Tibial artery (tissue), 4 donors: ENCODE results near the gene EFEMP2.
A peak's percentile ranks its signal among the peaks of the same experiment; 100 is the strongest.

Experiments used
- DNase-seq, 2 donors: peaks; one replicate each; pipeline ENCODE4 v3.0.0-alpha.2; 2019
- H3K27ac ChIP-seq, 2 donors: fragments of 200-600 bp; sonication (generic) in 1 of 2; 1 replicate in 1 of 2; 2 replicates in 1 of 2; pipeline ENCODE4 v1.5.1; 2018 to 2019; ENCODE audit warnings: mild to moderate bottlenecking in 1 of 2
- H3K27me3 ChIP-seq, 2 donors: fragments of 200-600 bp; sonication (generic) in 1 of 2; one replicate each; pipeline versions ENCODE4 v1.5.1 to v1.6.0; 2016 to 2019
- H3K36me3 ChIP-seq, 3 donors: fragments of 200-600 bp; sonication (generic) in 2 of 3; one replicate each; pipeline ENCODE4 v1.5.1; 2016 to 2019; ENCODE audit warnings: mild to moderate bottlenecking in 2 of 3
- H3K4me1 ChIP-seq, 4 donors: fragments of 200-600 bp; sonication (generic) in 2 of 4; 1 replicate in 3 of 4; 2 replicates in 1 of 4; pipeline ENCODE4 v1.5.1; 2016 to 2019
- H3K4me3 ChIP-seq, 2 donors: fragments of 200-600 bp; sonication (generic) in 1 of 2; 1 replicate in 1 of 2; 2 replicates in 1 of 2; pipeline ENCODE4 v1.5.1; 2018 to 2019; ENCODE audit warnings: mild to moderate bottlenecking in 2 of 2
- H3K9me3 ChIP-seq, 3 donors: fragments of 200-600 bp; sonication (generic) in 1 of 3; one replicate each; pipeline ENCODE4 v1.5.1; 2016 to 2019
- CTCF ChIP-seq, 2 experiments: fragments of 200-600 bp in 1 of 2; fragments of 450-650 bp in 1 of 2; IDR thresholded peaks; one replicate each; pipeline ENCODE4 v1.5.1; 2017 to 2019; ENCODE audit warnings: antibody characterized with exemption in 2 of 2, mild to moderate bottlenecking in 1 of 2, moderate library complexity in 1 of 2
- intact Hi-C: fragments of 100-400 bp; cut with DNase I; formaldehyde crosslinking; loops from one replicate; pipeline ENCODE4 v1.15.0; 2023; ENCODE audit warnings: low total_unique reads

The EFEMP2 gene

DNA sequence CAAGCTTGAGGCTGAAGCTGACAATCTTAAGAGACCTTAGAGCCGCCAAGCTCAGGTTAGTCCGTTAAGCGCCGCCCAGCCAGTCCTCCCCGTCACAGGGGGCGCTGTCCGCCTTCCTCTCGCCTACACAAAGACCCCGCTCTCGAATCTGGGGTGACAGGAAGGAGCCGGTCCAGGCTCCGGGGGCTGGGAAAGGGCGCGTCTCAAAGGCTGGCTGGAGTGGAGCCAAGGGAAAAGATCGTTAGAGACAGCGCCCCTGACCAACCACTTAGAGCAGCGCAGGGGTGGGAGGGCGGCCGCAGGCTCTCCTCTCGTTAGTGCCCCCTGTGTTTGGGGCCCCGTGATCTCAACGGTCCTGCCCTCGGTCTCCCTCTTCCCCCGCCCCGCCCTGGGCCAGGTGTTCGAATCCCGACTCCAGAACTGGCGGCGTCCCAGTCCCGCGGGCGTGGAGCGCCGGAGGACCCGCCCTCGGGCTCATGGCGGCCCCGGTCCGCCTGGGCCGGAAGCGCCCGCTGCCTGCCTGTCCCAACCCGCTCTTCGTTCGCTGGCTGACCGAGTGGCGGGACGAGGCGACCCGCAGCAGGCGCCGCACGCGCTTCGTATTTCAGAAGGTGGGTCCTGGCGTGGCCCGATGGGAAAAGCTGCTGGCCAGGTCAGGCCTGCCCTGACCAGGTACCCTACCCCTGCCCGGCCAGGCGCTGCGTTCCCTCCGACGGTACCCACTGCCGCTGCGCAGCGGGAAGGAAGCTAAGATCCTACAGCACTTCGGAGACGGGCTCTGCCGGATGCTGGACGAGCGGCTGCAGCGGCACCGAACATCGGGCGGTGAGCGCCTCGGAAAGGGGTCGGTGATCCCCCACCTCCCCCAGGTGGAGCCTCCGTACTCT lies 12.1 kb downstream of the EFEMP2 start, which contains the start of gene MUS81:
Gene MUS81, plus strand, starts transcription at position 156 of the 887 bp plus-strand sequence. Its CDS starts 321 bp downstream, at position 477.
- H3K4me1 ChIP-seq: peaks cover 0 to 42% (median 34%) of the 10 kb centered on the region in 4 donors
- H3K27ac ChIP-seq: peak within 1 kb of the TSS; percentile 97 to 98
- H3K9me3 ChIP-seq: no peaks in the 10 kb centered on the region
- H3K36me3 ChIP-seq: peaks cover 40 to 46% (median 41%) of the 10 kb centered on the region in 3 donors
- intact Hi-C loops: no loop called here
- no peaks in the 10 kb centered on the region for H3K27me3 ChIP-seq
- peak; percentile 83 to 85 for TF ChIP-seq CTCF (IDR thresholded peaks at IDR 0.05)
- DNase-seq: peak; percentile 99
- H3K4me3 ChIP-seq: peak within 1 kb of the TSS; percentile 84 to 99

GRCh38 chr11:65859812-65860277 lies 12.8 kb downstream of the EFEMP2 start:
- Histone ChIP-seq H3K27me3 (no peaks in the 10 kb centered on the region), H3K27ac (peak overlapping the region; percentile 97 to 98), H3K36me3 (peaks cover 40 to 46% (median 41%) of the 10 kb centered on the region in 3 donors), H3K9me3 (no peaks in the 10 kb centered on the region), H3K4me3 (peak overlapping the region; percentile 84 to 99), H3K4me1 (peaks cover 0 to 49% (median 38%) of the 10 kb centered on the region in 4 donors)
- no peak for TF ChIP-seq CTCF (IDR thresholded peaks at IDR 0.05)
- DNase-seq: peak in 1 of 2 donors; percentile 43
- intact Hi-C loops: loop anchor here (2.0 kb wide), 1 partner anchor 59 kb away; the partner anchor contains the start of genes C11orf68 and DRAP1

DNA sequence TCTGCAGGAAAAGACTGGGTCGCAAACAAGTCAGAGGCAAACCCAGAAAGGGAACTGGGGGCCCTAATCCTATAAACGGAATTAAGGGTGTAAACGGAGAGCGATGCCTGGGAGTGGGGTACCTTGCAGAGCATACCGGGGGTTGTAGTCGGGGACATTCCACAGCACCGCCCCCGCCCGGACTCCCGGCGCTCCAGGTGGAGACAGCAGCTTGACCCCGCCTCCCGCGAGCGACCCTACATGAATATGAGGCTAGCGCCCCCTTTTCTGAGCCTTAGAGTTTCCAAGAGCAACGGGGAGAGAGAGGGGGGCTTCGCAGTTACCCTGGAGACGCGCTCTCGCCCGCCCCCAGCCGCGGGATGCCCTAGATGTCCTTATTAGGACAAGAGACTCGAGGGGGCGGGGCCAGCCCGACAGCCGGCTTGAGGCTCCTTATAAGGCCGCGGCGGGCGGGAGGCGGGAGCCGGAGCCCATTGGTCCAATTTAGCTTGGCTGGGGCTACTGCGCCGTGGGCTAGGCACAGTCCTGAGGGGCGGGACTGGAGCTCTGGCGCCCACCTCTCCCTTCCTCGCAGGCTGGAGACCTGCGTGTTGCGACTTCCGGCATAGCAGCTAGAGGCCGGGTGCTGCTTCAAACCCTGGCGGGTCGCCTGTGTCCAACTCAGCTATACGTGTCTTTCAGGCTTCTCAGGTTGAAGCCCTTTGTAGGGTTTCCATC lies 13.3 kb downstream of the EFEMP2 start:
- Histone ChIP-seq H3K27ac (peak overlapping the region; percentile 97 to 98), H3K4me1 (peaks cover 0 to 50% (median 39%) of the 10 kb centered on the region in 4 donors), H3K36me3 (peaks cover 40 to 46% (median 41%) of the 10 kb centered on the region in 3 donors), H3K9me3 (no peaks in the 10 kb centered on the region), H3K4me3 (peak overlapping the region; percentile 84 to 99), H3K27me3 (no peaks in the 10 kb centered on the region)
- peak; percentile 100 for DNase-seq
- peak in 1 of 2 experiments; percentile 14 for TF ChIP-seq CTCF (IDR thresholded peaks at IDR 0.05)
- intact Hi-C loops: loop anchor here (2.0 kb wide), 1 partner anchor 60 kb away; the partner anchor contains the start of genes C11orf68 and DRAP1

GRCh38 chr11:65858681-65859087 lies 13.9 kb downstream of the EFEMP2 start:
- Histone ChIP-seq H3K4me1 (peaks cover 0 to 50% (median 41%) of the 10 kb centered on the region in 4 donors), H3K27ac (peak overlapping the region; percentile 97 to 98), H3K27me3 (no peaks in the 10 kb centered on the region), H3K36me3 (peaks cover 40 to 46% (median 41%) of the 10 kb centered on the region in 3 donors), H3K9me3 (no peaks in the 10 kb centered on the region), H3K4me3 (peak overlapping the region; percentile 84 to 99)
- DNase-seq: no peak
- TF ChIP-seq CTCF (IDR thresholded peaks at IDR 0.05): no peak
- intact Hi-C loops: loop anchor here (2.0 kb wide), 1 partner anchor 60 kb away; the partner anchor contains the start of genes C11orf68 and DRAP1
